ENCODE measurements around the gene VPS50. TPM values are rescaled to one million over a fixed set of nuclear protein-coding genes. Genes with fewer than 3 reads are reported as not detected.

The VPS50 gene
- total and polyA plus RNA-seq, 10 of the 15 experiments (the other 5 are each of a cell fraction or from before 2014, with no cell fraction given): 4.0 to 22.0 (median 16.2) TPM

DNA sequence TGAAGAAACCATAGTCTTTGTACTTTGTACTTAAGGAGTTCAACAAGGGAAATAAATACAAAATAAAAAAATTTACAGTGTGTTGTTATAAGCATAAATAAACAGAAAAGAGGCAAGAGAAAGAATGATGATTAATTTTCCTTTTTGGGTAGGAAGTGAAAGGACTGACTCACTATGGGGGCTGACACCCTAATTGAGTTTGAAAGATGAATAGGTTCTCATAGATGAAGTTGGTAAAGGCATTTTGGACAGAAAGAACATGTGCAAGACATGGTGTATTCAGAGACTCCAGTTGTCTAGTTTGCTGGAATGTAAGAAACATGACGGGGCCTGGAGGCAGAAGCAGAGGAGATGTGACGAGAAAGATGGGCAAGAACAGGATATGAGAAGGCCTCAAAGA is 83.7 kb downstream of the VPS50 start:
- no peaks in the 10 kb centered on the region; a peak in 1 of 4 replicates for H3K36me3 ChIP-seq (ENCODE audit: control insufficient read depth in 2 of 2, insufficient read depth in 2 of 2, low read length in 1 of 2)
- BruUV-seq (replicated peaks): no TSS peak
- ChIA-PET SMC1A (ENCODE audit: uncharacterized antibody, unreplicated experiment) (interaction anchor here (1.2 kb wide), 1 partner anchor 11 kb away, joined by 4 read pairs; no protein-coding TSS in a partner anchor), RAD21 (ENCODE audit: unreplicated experiment) (no interaction called here), CTCF (interaction anchor here (1.4 kb wide), 1 partner anchor 13 kb away, joined by 3 read pairs; no protein-coding TSS in a partner anchor), POLR2A (no interaction called here)
- in situ Hi-C loops (cut with MboI) (no loop called here), intact Hi-C loops (cut with micrococcal nuclease; ENCODE audit: unreplicated experiment) (no loop called here)
- H3K27ac ChIP-seq (ENCODE audit: control insufficient read depth, insufficient read depth): no peak overlapping the region
- no peak overlapping the region for H3K4me2 ChIP-seq (ENCODE audit: control insufficient read depth, insufficient read depth)
- H3K9me3 ChIP-seq (replicated peaks; ENCODE audit: control insufficient read depth, insufficient read depth, low read length): no peaks in the 10 kb centered on the region
- DNase-seq (ENCODE audit: low read depth, low spot score) (no peak), ATAC-seq (no peak), FAIRE-seq (no peak)
- TF ChIP-seq KLF5 (IDR thresholded peaks at IDR 0.05; ENCODE audit: partially characterized antibody) (no peak), NRF1 (conservative IDR thresholded peaks at IDR 0.05; ENCODE audit: low read depth, low read length) (no peak), EGR1 (IDR thresholded peaks at IDR 0.05; ENCODE audit: borderline replicate concordance in 1 of 2, low read depth in 2 of 2, low read length in 2 of 2) (no peak), ZNF274 (IDR thresholded peaks at IDR 0.05; ENCODE audit: insufficient read depth, insufficient read length) (no peak), MXI1 (IDR thresholded peaks at IDR 0.05; ENCODE audit: low read depth, low read length) (no peak), SIX5 (IDR thresholded peaks at IDR 0.05; ENCODE audit: low read depth, low read length, severe bottlenecking) (no peak), RB1 (IDR thresholded peaks at IDR 0.05; ENCODE audit: borderline replicate concordance) (no peak), LARP7 (IDR thresholded peaks at IDR 0.05) (no peak), IKZF2 (IDR thresholded peaks at IDR 0.05) (no peak), PAX8 (IDR thresholded peaks at IDR 0.05) (no peak), NR2F1 (conservative IDR thresholded peaks at IDR 0.05) (no peak), MYC (IDR thresholded peaks at IDR 0.05; ENCODE audit: insufficient read depth, insufficient read length, insufficient replicate concordance, low read length, severe bottlenecking) (no peak), TCF7 (IDR thresholded peaks at IDR 0.05; ENCODE audit: borderline replicate concordance) (no peak), SREBF2 (IDR thresholded peaks at IDR 0.05; ENCODE audit: low read length) (no peak)
- TF ChIP-seq, protein P1, sequence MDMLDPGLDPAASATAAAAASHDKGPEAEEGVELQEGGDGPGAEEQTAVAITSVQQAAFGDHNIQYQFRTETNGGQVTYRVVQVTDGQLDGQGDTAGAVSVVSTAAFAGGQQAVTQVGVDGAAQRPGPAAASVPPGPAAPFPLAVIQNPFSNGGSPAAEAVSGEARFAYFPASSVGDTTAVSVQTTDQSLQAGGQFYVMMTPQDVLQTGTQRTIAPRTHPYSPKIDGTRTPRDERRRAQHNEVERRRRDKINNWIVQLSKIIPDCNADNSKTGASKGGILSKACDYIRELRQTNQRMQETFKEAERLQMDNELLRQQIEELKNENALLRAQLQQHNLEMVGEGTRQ (IDR thresholded peaks at IDR 0.05; ENCODE audit: borderline replicate concordance, low read depth, low read length): no peak
- TF ChIP-seq, protein P2, sequence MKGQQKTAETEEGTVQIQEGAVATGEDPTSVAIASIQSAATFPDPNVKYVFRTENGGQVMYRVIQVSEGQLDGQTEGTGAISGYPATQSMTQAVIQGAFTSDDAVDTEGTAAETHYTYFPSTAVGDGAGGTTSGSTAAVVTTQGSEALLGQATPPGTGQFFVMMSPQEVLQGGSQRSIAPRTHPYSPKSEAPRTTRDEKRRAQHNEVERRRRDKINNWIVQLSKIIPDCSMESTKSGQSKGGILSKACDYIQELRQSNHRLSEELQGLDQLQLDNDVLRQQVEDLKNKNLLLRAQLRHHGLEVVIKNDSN (IDR thresholded peaks at IDR 0.05; ENCODE audit: borderline replicate concordance, extremely low read length, insufficient read depth, low read depth, low read length): no peak
- TF ChIP-seq, protein P3, sequence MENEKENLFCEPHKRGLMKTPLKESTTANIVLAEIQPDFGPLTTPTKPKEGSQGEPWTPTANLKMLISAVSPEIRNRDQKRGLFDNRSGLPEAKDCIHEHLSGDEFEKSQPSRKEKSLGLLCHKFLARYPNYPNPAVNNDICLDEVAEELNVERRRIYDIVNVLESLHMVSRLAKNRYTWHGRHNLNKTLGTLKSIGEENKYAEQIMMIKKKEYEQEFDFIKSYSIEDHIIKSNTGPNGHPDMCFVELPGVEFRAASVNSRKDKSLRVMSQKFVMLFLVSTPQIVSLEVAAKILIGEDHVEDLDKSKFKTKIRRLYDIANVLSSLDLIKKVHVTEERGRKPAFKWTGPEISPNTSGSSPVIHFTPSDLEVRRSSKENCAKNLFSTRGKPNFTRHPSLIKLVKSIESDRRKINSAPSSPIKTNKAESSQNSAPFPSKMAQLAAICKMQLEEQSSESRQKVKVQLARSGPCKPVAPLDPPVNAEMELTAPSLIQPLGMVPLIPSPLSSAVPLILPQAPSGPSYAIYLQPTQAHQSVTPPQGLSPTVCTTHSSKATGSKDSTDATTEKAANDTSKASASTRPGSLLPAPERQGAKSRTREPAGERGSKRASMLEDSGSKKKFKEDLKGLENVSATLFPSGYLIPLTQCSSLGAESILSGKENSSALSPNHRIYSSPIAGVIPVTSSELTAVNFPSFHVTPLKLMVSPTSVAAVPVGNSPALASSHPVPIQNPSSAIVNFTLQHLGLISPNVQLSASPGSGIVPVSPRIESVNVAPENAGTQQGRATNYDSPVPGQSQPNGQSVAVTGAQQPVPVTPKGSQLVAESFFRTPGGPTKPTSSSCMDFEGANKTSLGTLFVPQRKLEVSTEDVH (IDR thresholded peaks at IDR 0.05; ENCODE audit: low read depth, partially characterized antibody): no peak
- TF ChIP-seq, protein P4, sequence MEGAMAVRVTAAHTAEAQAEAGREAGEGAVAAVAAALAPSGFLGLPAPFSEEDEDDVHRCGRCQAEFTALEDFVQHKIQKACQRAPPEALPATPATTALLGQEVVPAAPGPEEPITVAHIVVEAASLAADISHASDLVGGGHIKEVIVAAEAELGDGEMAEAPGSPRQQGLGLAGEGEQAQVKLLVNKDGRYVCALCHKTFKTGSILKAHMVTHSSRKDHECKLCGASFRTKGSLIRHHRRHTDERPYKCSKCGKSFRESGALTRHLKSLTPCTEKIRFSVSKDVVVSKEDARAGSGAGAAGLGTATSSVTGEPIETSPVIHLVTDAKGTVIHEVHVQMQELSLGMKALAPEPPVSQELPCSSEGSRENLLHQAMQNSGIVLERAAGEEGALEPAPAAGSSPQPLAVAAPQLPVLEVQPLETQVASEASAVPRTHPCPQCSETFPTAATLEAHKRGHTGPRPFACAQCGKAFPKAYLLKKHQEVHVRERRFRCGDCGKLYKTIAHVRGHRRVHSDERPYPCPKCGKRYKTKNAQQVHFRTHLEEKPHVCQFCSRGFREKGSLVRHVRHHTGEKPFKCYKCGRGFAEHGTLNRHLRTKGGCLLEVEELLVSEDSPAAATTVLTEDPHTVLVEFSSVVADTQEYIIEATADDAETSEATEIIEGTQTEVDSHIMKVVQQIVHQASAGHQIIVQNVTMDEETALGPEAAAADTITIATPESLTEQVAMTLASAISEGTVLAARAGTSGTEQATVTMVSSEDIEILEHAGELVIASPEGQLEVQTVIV (IDR thresholded peaks at IDR 0.05; ENCODE audit: borderline replicate concordance, partially characterized antibody): no peak
- no peak overlapping the region for H2AFZ ChIP-seq (ENCODE audit: control insufficient read depth, low read depth, low read length)
- no peak overlapping the region for H3K4me3 ChIP-seq
- H4K20me1 ChIP-seq (ENCODE audit: control insufficient read depth, insufficient read depth): no peaks in the 10 kb centered on the region
- no peak overlapping the region for H3K9ac ChIP-seq (ENCODE audit: control insufficient read depth, insufficient read depth, low read length)
- H3K79me2 ChIP-seq (ENCODE audit: control insufficient read depth, insufficient read depth, low read length): no peaks in the 10 kb centered on the region
- H3K4me1 ChIP-seq (ENCODE audit: control insufficient read depth, insufficient read depth, low read length): no peaks in the 10 kb centered on the region
- no peaks in the 10 kb centered on the region for H3K27me3 ChIP-seq (replicated peaks in 1 of 2; ENCODE audit: control insufficient read depth in 2 of 2, insufficient read depth in 2 of 2, low read length in 1 of 2)
- WGBS (ENCODE audit: insufficient coverage, insufficient replicate concordance, low lambda C conversion rate, missing lambda C conversion rate): 100% methylated on average over 2 of the region's 2 CpGs
